ENCODE data around the gene DNAJC11. TPM values are rescaled to one million over a fixed set of nuclear protein-coding genes. Genes with fewer than 3 reads are reported as not detected.

Gene DNAJC11
- total RNA-seq, 1 experiment from 2014 or later = 75.6 TPM

DNA sequence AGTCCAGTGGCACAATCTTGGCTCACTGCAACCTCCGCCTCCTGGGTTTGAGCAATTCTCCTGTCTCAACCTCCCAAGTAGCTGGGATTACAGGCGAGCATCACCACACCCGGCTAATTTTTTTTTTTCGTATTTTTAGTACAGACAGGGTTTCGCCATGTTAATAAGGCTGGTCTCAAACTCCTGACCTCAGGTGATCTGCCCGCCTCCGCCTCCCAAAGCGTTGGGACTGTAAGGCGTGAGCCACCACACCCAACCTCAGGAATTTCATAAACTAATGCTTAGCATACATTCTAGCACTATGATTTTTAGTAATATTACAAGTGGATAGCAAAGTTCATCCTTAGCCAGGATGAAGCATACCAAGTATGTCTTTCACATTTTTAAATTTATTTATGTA lies 8.7 kb downstream of the DNAJC11 start:
- no peaks in the 10 kb centered on the region for H3K27me3 ChIP-seq (ENCODE audit: insufficient read depth, low read length)
- H3K4me1 ChIP-seq (ENCODE audit: control insufficient read depth in 1 of 2, insufficient read depth in 2 of 2, low read length in 2 of 2) = peaks cover 0 to 4% of the 10 kb centered on the region in 2 experiments; a peak in 1 of 4 replicates
- no peak for TF ChIP-seq POLR2A (IDR thresholded peaks at IDR 0.05; ENCODE audit: borderline replicate concordance, extremely low read depth, insufficient read depth, insufficient read length)
- TF ChIP-seq, protein P1, sequence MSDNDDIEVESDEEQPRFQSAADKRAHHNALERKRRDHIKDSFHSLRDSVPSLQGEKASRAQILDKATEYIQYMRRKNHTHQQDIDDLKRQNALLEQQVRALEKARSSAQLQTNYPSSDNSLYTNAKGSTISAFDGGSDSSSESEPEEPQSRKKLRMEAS (IDR thresholded peaks at IDR 0.05) = no peak
- no TSS peak for BruUV-seq (replicated peaks)
- no peak overlapping the region for H3K9ac ChIP-seq (ENCODE audit: low read length)
- intact Hi-C loops (cut with micrococcal nuclease) = no loop called here
- 0 out of 4 replicates have a peak, but pooled peaks cover 0 to 4% of the 10 kb centered on the region in 2 experiments for H3K36me3 ChIP-seq (ENCODE audit: control insufficient read depth in 1 of 2, insufficient read depth in 2 of 2, low read length in 2 of 2)
- DNase-seq (ENCODE audit: low read depth, low spot score) (no peak), ATAC-seq (no peak)
- H3K9me3 ChIP-seq (ENCODE audit: control insufficient read depth in 1 of 2, insufficient read depth in 1 of 2, low read depth in 1 of 2, low read length in 2 of 2) = no peaks in the 10 kb centered on the region
- H3K9me2 ChIP-seq (ENCODE audit: insufficient read depth) = no peaks in the 10 kb centered on the region
- peaks cover 92% of the 10 kb centered on the region for H3K79me2 ChIP-seq (ENCODE audit: insufficient read depth, low read length)
- H4K20me1 ChIP-seq (ENCODE audit: insufficient read depth) = 0 out of 2 replicates have a peak, but pooled peaks cover 9% of the 10 kb centered on the region
- POLR2A ChIA-PET = no interaction called here
- CTCF ChIA-PET = no interaction called here
- H2AFZ ChIP-seq (ENCODE audit: low read depth, low read length, poor library complexity, severe bottlenecking) = no peak overlapping the region
- H3K4me3 ChIP-seq (replicated peaks in 1 of 2; ENCODE audit: low read depth in 1 of 2, low read length in 2 of 2) = no peak overlapping the region
- RAD21 ChIA-PET (ENCODE audit: low non-redundant PET in 1 of 2, low total read pairs in 2 of 2, uncharacterized antibody in 2 of 2, unreplicated experiment in 2 of 2) = no interaction called here
- H3K27ac ChIP-seq (ENCODE audit: low read depth, low read length) = no peak overlapping the region
- no peak overlapping the region for H3K4me2 ChIP-seq (ENCODE audit: low read length)

DNA sequence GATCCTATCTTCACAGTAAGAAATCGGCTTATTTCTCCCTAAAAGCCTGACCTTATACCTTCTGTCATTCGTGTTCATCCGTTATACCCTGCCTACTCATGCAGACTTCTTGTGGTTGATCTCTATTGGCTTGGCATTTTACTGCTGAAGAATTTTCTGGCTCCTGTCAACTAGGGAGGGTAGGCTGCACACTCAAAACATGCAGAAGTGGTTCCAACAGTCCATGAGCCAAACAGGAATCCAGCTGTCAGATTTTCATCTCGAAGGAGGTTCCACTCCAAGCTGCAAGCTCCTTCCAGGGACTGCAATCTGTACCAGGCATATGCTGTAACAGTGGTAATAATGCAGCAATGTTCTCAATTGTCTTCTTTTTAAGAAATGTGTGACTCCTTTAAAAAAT lies 10.1 kb downstream of the DNAJC11 start:
- no peaks in the 10 kb centered on the region for H3K9me2 ChIP-seq (ENCODE audit: insufficient read depth)
- H3K4me2 ChIP-seq (ENCODE audit: low read length) = no peak overlapping the region
- H3K27ac ChIP-seq (ENCODE audit: low read depth, low read length) = no peak overlapping the region
- H3K9ac ChIP-seq (ENCODE audit: low read length) = no peak overlapping the region
- peaks cover 0 to 4% of the 10 kb centered on the region in 2 experiments; a peak in 1 of 4 replicates for H3K4me1 ChIP-seq (ENCODE audit: control insufficient read depth in 1 of 2, insufficient read depth in 2 of 2, low read length in 2 of 2)
- H3K4me3 ChIP-seq (replicated peaks in 1 of 2; ENCODE audit: low read depth in 1 of 2, low read length in 2 of 2) = no peak overlapping the region
- DNase-seq (ENCODE audit: low read depth, low spot score) (no peak), ATAC-seq (no peak)
- BruUV-seq (replicated peaks) = no TSS peak
- RAD21 ChIA-PET (ENCODE audit: low non-redundant PET in 1 of 2, low total read pairs in 2 of 2, uncharacterized antibody in 2 of 2, unreplicated experiment in 2 of 2) = no interaction called here
- H3K9me3 ChIP-seq (ENCODE audit: control insufficient read depth in 1 of 2, insufficient read depth in 1 of 2, low read depth in 1 of 2, low read length in 2 of 2) = no peaks in the 10 kb centered on the region
- POLR2A ChIA-PET = no interaction called here
- no peaks in the 10 kb centered on the region for H3K27me3 ChIP-seq (ENCODE audit: insufficient read depth, low read length)
- intact Hi-C loops (cut with micrococcal nuclease) = no loop called here
- TF ChIP-seq, protein P2, sequence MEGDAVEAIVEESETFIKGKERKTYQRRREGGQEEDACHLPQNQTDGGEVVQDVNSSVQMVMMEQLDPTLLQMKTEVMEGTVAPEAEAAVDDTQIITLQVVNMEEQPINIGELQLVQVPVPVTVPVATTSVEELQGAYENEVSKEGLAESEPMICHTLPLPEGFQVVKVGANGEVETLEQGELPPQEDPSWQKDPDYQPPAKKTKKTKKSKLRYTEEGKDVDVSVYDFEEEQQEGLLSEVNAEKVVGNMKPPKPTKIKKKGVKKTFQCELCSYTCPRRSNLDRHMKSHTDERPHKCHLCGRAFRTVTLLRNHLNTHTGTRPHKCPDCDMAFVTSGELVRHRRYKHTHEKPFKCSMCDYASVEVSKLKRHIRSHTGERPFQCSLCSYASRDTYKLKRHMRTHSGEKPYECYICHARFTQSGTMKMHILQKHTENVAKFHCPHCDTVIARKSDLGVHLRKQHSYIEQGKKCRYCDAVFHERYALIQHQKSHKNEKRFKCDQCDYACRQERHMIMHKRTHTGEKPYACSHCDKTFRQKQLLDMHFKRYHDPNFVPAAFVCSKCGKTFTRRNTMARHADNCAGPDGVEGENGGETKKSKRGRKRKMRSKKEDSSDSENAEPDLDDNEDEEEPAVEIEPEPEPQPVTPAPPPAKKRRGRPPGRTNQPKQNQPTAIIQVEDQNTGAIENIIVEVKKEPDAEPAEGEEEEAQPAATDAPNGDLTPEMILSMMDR (IDR thresholded peaks at IDR 0.05 in 2 of 3, conservative IDR thresholded peaks at IDR 0.05 in 1 of 3; ENCODE audit: borderline replicate concordance in 1 of 3, insufficient read depth in 1 of 3, low read depth in 2 of 3, low read length in 2 of 3) = no peak
- TF ChIP-seq, protein P1 (IDR thresholded peaks at IDR 0.05) = no peak
- TF ChIP-seq SP1 (IDR thresholded peaks at IDR 0.05; ENCODE audit: low read depth) (no peak), POLR2A (IDR thresholded peaks at IDR 0.05; ENCODE audit: borderline replicate concordance, extremely low read depth, insufficient read depth, insufficient read length) (no peak), YY1 (IDR thresholded peaks at IDR 0.05; ENCODE audit: extremely low read depth, insufficient replicate concordance, low read depth, low read length) (no peak), JUND (IDR thresholded peaks at IDR 0.05) (no peak), CBX3 (IDR thresholded peaks at IDR 0.05; ENCODE audit: low read depth) (no peak), ZNF274 (IDR thresholded peaks at IDR 0.05; ENCODE audit: low read depth, low read length) (no peak), ELF1 (IDR thresholded peaks at IDR 0.05; ENCODE audit: borderline replicate concordance, low read depth) (no peak), FOSL1 (IDR thresholded peaks at IDR 0.05; ENCODE audit: low read depth) (no peak), EZH2 (IDR thresholded peaks at IDR 0.05) (no peak), ZFX (IDR thresholded peaks at IDR 0.05) (no peak), CEBPB (IDR thresholded peaks at IDR 0.05; ENCODE audit: low read depth) (no peak), SRF (IDR thresholded peaks at IDR 0.05; ENCODE audit: low read depth) (no peak), EGR1 (IDR thresholded peaks at IDR 0.05; ENCODE audit: low read depth) (no peak), EZH2phosphoT487 (IDR thresholded peaks at IDR 0.05; ENCODE audit: borderline replicate concordance) (no peak), TCF7L2 (IDR thresholded peaks at IDR 0.05; ENCODE audit: borderline replicate concordance, extremely low read depth, insufficient read depth, insufficient read length) (no peak), POLR2AphosphoS5 (IDR thresholded peaks at IDR 0.05; ENCODE audit: low read depth, low read length) (no peak), SIN3A (IDR thresholded peaks at IDR 0.05; ENCODE audit: low read depth) (no peak)
- TF ChIP-seq, protein P3, sequence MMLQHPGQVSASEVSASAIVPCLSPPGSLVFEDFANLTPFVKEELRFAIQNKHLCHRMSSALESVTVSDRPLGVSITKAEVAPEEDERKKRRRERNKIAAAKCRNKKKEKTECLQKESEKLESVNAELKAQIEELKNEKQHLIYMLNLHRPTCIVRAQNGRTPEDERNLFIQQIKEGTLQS (IDR thresholded peaks at IDR 0.05) = no peak
- no peak overlapping the region for H2AFZ ChIP-seq (ENCODE audit: low read depth, low read length, poor library complexity, severe bottlenecking)
- H3K36me3 ChIP-seq (ENCODE audit: control insufficient read depth in 1 of 2, insufficient read depth in 2 of 2, low read length in 2 of 2) = 0 out of 4 replicates have a peak, but pooled peaks cover 0 to 4% of the 10 kb centered on the region in 2 experiments
- CTCF ChIA-PET = interaction anchor here (1.6 kb wide), 1 partner anchor 10 kb away, joined by 9 read pairs; the partner anchor contains the start of gene DNAJC11
- peaks cover 13% of the 10 kb centered on the region; the same call in 1 of the 2 replicates for H4K20me1 ChIP-seq (ENCODE audit: insufficient read depth)
- peaks cover 92% of the 10 kb centered on the region for H3K79me2 ChIP-seq (ENCODE audit: insufficient read depth, low read length)

All from HCT116 (cell line).